ENCODE measurements around the gene SCUBE1.

DNA sequence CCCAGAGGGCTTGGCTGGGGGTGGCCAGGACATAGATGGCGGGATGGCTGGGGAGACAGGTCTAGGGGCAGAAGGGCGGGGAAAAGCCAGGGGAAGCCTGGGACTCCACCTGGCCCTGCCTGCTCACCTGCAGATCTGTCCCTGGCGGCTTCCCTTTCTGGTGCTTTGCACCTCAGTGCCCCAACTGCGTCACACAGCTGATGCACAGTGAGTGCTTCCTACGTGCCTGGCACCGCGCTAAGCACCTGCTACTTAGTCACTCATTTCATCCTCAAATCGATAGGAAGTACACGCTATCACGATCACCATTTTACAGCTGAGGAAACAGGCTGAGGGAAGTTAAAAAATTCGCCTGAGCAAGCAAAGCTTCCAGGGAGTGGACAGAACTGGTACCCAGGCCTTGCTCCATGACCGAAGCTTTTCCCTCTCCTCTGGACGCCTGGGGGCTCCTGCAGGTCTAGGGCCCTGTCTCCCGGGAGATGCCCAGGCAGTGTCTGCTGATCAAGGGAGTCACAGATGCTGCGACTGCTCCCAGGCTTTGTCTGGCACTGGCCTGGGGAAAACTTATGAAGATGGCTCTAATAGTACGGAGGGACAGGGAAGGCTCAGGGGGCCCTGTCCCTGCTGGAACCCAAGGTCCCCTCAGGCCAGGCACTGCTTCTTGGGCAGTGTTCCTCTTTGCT is 93.2 kb downstream of the SCUBE1 start:
- TF ChIP-seq CEBPB (IDR thresholded peaks at IDR 0.05) = no peak
- no peak for TF ChIP-seq TEAD4 (IDR thresholded peaks at IDR 0.05)
- no peak for TF ChIP-seq EP300 (IDR thresholded peaks at IDR 0.05; ENCODE audit: borderline replicate concordance)
- no peak for TF ChIP-seq TAF1 (IDR thresholded peaks at IDR 0.05; ENCODE audit: low read depth)
- TF ChIP-seq, protein P1, sequence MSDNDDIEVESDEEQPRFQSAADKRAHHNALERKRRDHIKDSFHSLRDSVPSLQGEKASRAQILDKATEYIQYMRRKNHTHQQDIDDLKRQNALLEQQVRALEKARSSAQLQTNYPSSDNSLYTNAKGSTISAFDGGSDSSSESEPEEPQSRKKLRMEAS (IDR thresholded peaks at IDR 0.05) = no peak
- TF ChIP-seq NFIC (IDR thresholded peaks at IDR 0.05) = no peak
